HG03457 (cell line): ENCODE results near the gene ECD.
A peak's percentile ranks its signal among the peaks of the same experiment; 100 is the strongest.

Experiments used
- ATAC-seq: cut with Tn5 transposase; IDR thresholded peaks from one replicate; pipeline ENCODE4 v1.9.1; 2021; ENCODE audit warnings: moderate number of reproducible peaks; ENCODE audit not compliant: unreplicated experiment

Gene ECD

GRCh38 chr10:73167783-73168464, at the start of gene ECD, which contains the start of gene FAM149B1:
Gene ECD (minus strand): TSS chr10:73168008. CDS start chr10:73163937, 4,071 bp downstream.
Gene FAM149B1 (plus strand): TSS chr10:73168119. CDS start chr10:73168340, 221 bp downstream.
- ATAC-seq = peak; percentile 84

GRCh38 chr10:73215749-73216148, 47.9 kb upstream of the ECD start:
- ATAC-seq = no peak

- no peak for ATAC-seq
Observed at GRCh38 chr10:73211106-73211811, 43.5 kb upstream of the ECD start.

- no peak for ATAC-seq
Observed at GRCh38 chr10:73210395-73211105, 42.7 kb upstream of the ECD start.

- no peak for ATAC-seq
Observed at GRCh38 chr10:73209705-73210104, 41.9 kb upstream of the ECD start.

- ATAC-seq = no peak
Observed at GRCh38 chr10:73207883-73208282, 40.1 kb upstream of the ECD start.

GRCh38 chr10:73206385-73206784, 38.6 kb upstream of the ECD start:
- no peak for ATAC-seq

GRCh38 chr10:73205890-73206289, 38.1 kb upstream of the ECD start:
- no peak for ATAC-seq

GRCh38 chr10:73205081-73205480, 37.3 kb upstream of the ECD start:
- no peak for ATAC-seq

GRCh38 chr10:73190188-73190587, 22.4 kb upstream of the ECD start:
- ATAC-seq = no peak

- no peak for ATAC-seq
Observed at GRCh38 chr10:73186266-73186665, 18.5 kb upstream of the ECD start.

- ATAC-seq = no peak
Observed at GRCh38 chr10:73183667-73184281, 16.0 kb upstream of the ECD start.

- ATAC-seq = no peak
Observed at GRCh38 chr10:73182568-73182967, 14.8 kb upstream of the ECD start.

GRCh38 chr10:73174148-73174925, 6.5 kb upstream of the ECD start:
- ATAC-seq = no peak

GRCh38 chr10:73172867-73173266, 5.1 kb upstream of the ECD start:
- no peak for ATAC-seq

- no peak for ATAC-seq
Observed at GRCh38 chr10:73169320-73169719, 1.5 kb upstream of the ECD start.

GRCh38 chr10:73168465-73168803, 626 bp upstream of the ECD start:
- no peak for ATAC-seq

- no peak for ATAC-seq
Observed at GRCh38 chr10:73167458-73167782, 388 bp downstream of the ECD start.

- ATAC-seq = no peak
Observed at GRCh38 chr10:73166972-73167371, 836 bp downstream of the ECD start.

GRCh38 chr10:73163096-73163495, 4.7 kb downstream of the ECD start:
- ATAC-seq = no peak

GRCh38 chr10:73161662-73162061, 6.1 kb downstream of the ECD start:
- no peak for ATAC-seq
